H9 (cell line): Measurements from ENCODE around the gene F10. TPM values are rescaled to one million over a fixed set of nuclear protein-coding genes. Genes with fewer than 3 reads are reported as not detected.

Experiments used
- DNase-seq: peaks from one replicate; pipeline ENCODE4 v3.0.0-alpha.2; 2017
- H2AFZ ChIP-seq: one replicate; pipeline ENCODE4 v1.6.1; 2013; ENCODE audit warnings: mild to moderate bottlenecking, low read length, control low read depth, moderate library complexity
- H2AK5ac ChIP-seq: 2 replicates; pipeline ENCODE4 v1.6.1; 2013; ENCODE audit warnings: low read length, control low read depth, mixed read lengths; ENCODE audit not compliant: insufficient read length
- H2BK120ac ChIP-seq: one replicate; pipeline ENCODE4 v1.6.1; 2013; ENCODE audit warnings: low read depth, mild to moderate bottlenecking, low read length, control low read depth, inconsistent platforms; ENCODE audit not compliant: poor library complexity, severe bottlenecking
- H2BK12ac ChIP-seq: 2 replicates; pipeline ENCODE4 v1.6.1; 2013; ENCODE audit warnings: low read length, control low read depth, mixed read lengths, low read depth; ENCODE audit not compliant: insufficient read length
- H2BK15ac ChIP-seq: 2 replicates; pipeline ENCODE4 v1.6.1; 2013; ENCODE audit warnings: low read depth, low read length, control low read depth
- H2BK20ac ChIP-seq: one replicate; pipeline ENCODE4 v1.6.1; 2013; ENCODE audit warnings: low read depth, mild to moderate bottlenecking, low read length, control low read depth, inconsistent platforms; ENCODE audit not compliant: poor library complexity, severe bottlenecking
- H2BK5ac ChIP-seq: 2 replicates; pipeline ENCODE4 v1.6.1; 2013; ENCODE audit warnings: low read length, control low read depth, mixed read lengths; ENCODE audit not compliant: insufficient read length
- H3K14ac ChIP-seq: 2 replicates; pipeline ENCODE4 v1.6.1; 2013; ENCODE audit warnings: low read length, control low read depth; ENCODE audit not compliant: insufficient read depth
- H3K18ac ChIP-seq: 2 replicates; pipeline ENCODE4 v1.6.1; 2013; ENCODE audit warnings: low read depth, mild to moderate bottlenecking, mixed read lengths, low read length, control low read depth; ENCODE audit not compliant: insufficient read length
- H3K23ac ChIP-seq: 2 replicates; pipeline ENCODE4 v1.6.1; 2013; ENCODE audit warnings: low read length, control low read depth, mixed read lengths, low read depth; ENCODE audit not compliant: insufficient read length
- H3K23me2 ChIP-seq: 2 replicates; pipeline ENCODE4 v1.6.1; 2013; ENCODE audit warnings: low read depth, mild to moderate bottlenecking, mixed read lengths, low read length, control low read depth; ENCODE audit not compliant: insufficient read length, poor library complexity, severe bottlenecking
- H3K27ac ChIP-seq: 2 replicates; pipeline ENCODE4 v1.5.1; 2013; ENCODE audit warnings: low read length, control low read depth, mixed read lengths, low read depth; ENCODE audit not compliant: insufficient read length
- H3K27me3 ChIP-seq: 2 replicates; pipeline ENCODE4 v1.6.1; 2013; ENCODE audit warnings: low read length, control low read depth, inconsistent platforms; ENCODE audit not compliant: insufficient read depth
- H3K4ac ChIP-seq: 2 replicates; pipeline ENCODE4 v1.6.1; 2013; ENCODE audit warnings: low read depth, mild to moderate bottlenecking, control low read depth, inconsistent platforms, low read length, moderate library complexity
- H3K4me1 ChIP-seq: 2 replicates; pipeline ENCODE4 v1.6.1; 2013; ENCODE audit warnings: low read length, control low read depth, inconsistent platforms; ENCODE audit not compliant: insufficient read depth
- H3K4me2 ChIP-seq: 2 replicates; pipeline ENCODE4 v1.6.1; 2013; ENCODE audit warnings: low read length, control low read depth, mixed read lengths; ENCODE audit not compliant: insufficient read length, insufficient read depth
- H3K56ac ChIP-seq: 2 replicates; pipeline ENCODE4 v1.6.1; 2013; ENCODE audit warnings: low read depth, mild to moderate bottlenecking, mixed read lengths, low read length, control low read depth; ENCODE audit not compliant: insufficient read length
- H3K79me1 ChIP-seq: 2 replicates; pipeline ENCODE4 v1.6.1; 2013; ENCODE audit warnings: low read depth, mild to moderate bottlenecking, moderate library complexity, low read length, control low read depth, inconsistent platforms; ENCODE audit not compliant: insufficient read depth, poor library complexity, severe bottlenecking
- H3K79me2 ChIP-seq: 2 replicates; pipeline ENCODE4 v1.6.1; 2013; ENCODE audit warnings: low read length, control low read depth, inconsistent platforms; ENCODE audit not compliant: insufficient read depth
- H3K9ac ChIP-seq: 2 replicates; pipeline ENCODE4 v1.6.1; 2013; ENCODE audit warnings: low read length, control low read depth, mixed read lengths; ENCODE audit not compliant: insufficient read length; ENCODE audit errors: extremely low read depth
- H3K9me3 ChIP-seq: one replicate; pipeline ENCODE4 v1.6.1; 2013; ENCODE audit warnings: low read depth, low read length, inconsistent platforms; ENCODE audit not compliant: control insufficient read depth
- H3T11ph ChIP-seq: one replicate; pipeline ENCODE4 v1.6.1; 2013; ENCODE audit warnings: mild to moderate bottlenecking, low read length, control low read depth, inconsistent platforms
- H4K20me1 ChIP-seq: one replicate; pipeline ENCODE4 v1.6.1; 2013; ENCODE audit not compliant: control insufficient read depth, insufficient read length, insufficient read depth
- H4K5ac ChIP-seq: 2 replicates; pipeline ENCODE4 v1.6.1; 2013; ENCODE audit warnings: low read depth, mild to moderate bottlenecking, mixed read lengths, low read length, control low read depth; ENCODE audit not compliant: insufficient read length
- H4K8ac ChIP-seq: replicated peaks from 2 replicates; pipeline ENCODE4 v1.6.1; 2013; ENCODE audit warnings: low read length, control low read depth, mixed read lengths, low read depth; ENCODE audit not compliant: insufficient read length
- H4K91ac ChIP-seq: 2 replicates; pipeline ENCODE4 v1.6.1; 2013; ENCODE audit warnings: low read depth, mild to moderate bottlenecking, moderate library complexity, mixed read lengths, low read length, control low read depth; ENCODE audit not compliant: insufficient read length
- H3K27ac Mint-ChIP-seq, 3 experiments: 2 replicates in 2 of 3; 3 replicates in 1 of 3; pipeline ENCODE4 v1.8.0; 2020 to 2021; ENCODE audit warnings: mixed read lengths in 3 of 3, mild to moderate bottlenecking in 1 of 3, moderate library complexity in 1 of 3
- H3K27me3 Mint-ChIP-seq: 2 replicates; pipeline ENCODE4 v1.8.0; 2021; ENCODE audit warnings: low read depth, mild to moderate bottlenecking, moderate library complexity, mixed read lengths
- H3K36me3 Mint-ChIP-seq, 3 experiments: 2 replicates in 2 of 3; 3 replicates in 1 of 3; pipeline ENCODE4 v1.8.0; 2020 to 2021; ENCODE audit warnings: low read depth in 3 of 3, mixed read lengths in 3 of 3; ENCODE audit not compliant: insufficient read depth in 1 of 3
- H3K4me1 Mint-ChIP-seq, 2 experiments: 2 replicates each; pipeline ENCODE4 v1.8.0; 2020; ENCODE audit warnings: mixed read lengths in 2 of 2
- H3K4me3 Mint-ChIP-seq, 2 experiments: 2 replicates in 1 of 2; 3 replicates in 1 of 2; pipeline ENCODE4 v1.8.0; 2020 to 2021; ENCODE audit warnings: mild to moderate bottlenecking in 2 of 2, mixed read lengths in 2 of 2, moderate library complexity in 1 of 2
- H3K9me3 Mint-ChIP-seq, 2 experiments: 2 replicates in 1 of 2; 3 replicates in 1 of 2; pipeline ENCODE4 v1.8.0; 2020; ENCODE audit warnings: mild to moderate bottlenecking in 2 of 2, mixed read lengths in 2 of 2, moderate library complexity in 1 of 2
- WGBS: extraction: QIAGEN DNeasy Blood & Tissue Kit; methylation state at CpG from one replicate; pipeline ENCODE4 v1.1.7; 2013; ENCODE audit warnings: missing lambda C conversion rate, low lambda C conversion rate, mixed read lengths; ENCODE audit not compliant: insufficient read length; ENCODE audit errors: extremely low coverage; 5-methylcytosine and 5-hydroxymethylcytosine counted together
- total RNA-seq: library from RNA; stranded (reverse); gene quantifications from 2 replicates; pipeline ENCODE4 v1.2.1, GENCODE V29; 2021
- TF ChIP-seq, protein P1 (sequence below): fragments of 200-600 bp; sonication (generic); conservative IDR thresholded peaks from 3 replicates; pipeline ENCODE4 v1.8.0; 2021; ENCODE audit warnings: antibody characterized with exemption, mild to moderate bottlenecking

Gene F10
- total RNA-seq, 1 experiment from 2014 or later: 1.7 TPM

DNA sequence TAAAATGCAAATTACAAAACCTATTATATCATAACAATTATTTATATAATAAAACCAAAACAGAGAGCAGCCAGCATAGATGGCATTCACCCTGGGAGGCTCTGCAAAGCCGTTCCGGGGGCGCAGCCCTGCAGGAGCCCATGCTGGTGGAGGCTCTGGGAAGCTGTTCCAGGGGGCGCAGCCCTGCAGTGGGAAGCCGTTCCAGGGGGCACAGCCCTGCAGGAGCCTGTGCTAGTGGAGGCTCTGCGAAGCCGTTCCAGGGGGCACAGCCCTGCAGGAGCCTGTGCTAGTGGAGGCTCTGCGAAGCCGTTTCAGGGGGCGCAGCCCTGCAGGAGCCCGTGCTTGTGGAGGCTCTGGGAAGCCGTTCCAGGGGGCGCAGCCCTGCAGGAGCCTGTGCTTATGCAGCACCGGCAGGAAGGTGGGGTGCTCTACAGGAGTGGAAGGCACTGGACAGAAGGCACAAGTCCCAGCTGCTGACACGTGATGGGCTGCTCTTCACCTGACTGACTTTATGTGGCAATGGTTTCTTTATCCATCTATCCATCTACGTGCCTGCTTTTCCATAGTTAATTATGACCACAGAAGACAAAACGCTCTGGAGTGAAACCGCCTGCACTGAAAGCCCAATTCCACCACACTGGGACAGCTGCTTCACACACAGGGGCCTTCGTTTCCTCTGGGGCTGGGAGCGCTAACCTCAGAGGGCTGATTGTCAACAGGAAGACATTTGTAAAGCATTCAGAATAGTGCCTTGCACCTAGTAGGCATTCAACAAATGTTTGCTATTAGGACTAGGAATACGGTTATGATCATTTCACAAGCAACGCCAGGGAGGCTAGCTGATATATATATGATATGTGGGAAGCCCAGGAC, 62.2 kb downstream of the F10 start:
- TF ChIP-seq, protein P1, sequence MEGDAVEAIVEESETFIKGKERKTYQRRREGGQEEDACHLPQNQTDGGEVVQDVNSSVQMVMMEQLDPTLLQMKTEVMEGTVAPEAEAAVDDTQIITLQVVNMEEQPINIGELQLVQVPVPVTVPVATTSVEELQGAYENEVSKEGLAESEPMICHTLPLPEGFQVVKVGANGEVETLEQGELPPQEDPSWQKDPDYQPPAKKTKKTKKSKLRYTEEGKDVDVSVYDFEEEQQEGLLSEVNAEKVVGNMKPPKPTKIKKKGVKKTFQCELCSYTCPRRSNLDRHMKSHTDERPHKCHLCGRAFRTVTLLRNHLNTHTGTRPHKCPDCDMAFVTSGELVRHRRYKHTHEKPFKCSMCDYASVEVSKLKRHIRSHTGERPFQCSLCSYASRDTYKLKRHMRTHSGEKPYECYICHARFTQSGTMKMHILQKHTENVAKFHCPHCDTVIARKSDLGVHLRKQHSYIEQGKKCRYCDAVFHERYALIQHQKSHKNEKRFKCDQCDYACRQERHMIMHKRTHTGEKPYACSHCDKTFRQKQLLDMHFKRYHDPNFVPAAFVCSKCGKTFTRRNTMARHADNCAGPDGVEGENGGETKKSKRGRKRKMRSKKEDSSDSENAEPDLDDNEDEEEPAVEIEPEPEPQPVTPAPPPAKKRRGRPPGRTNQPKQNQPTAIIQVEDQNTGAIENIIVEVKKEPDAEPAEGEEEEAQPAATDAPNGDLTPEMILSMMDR: no peak
- no peaks in the 10 kb centered on the region for H3K4me1 ChIP-seq
- no peaks in the 10 kb centered on the region; the same call in 1 of the 2 replicates for H3K27me3 Mint-ChIP-seq
- no peak overlapping the region for H2BK15ac ChIP-seq
- H3K4me3 Mint-ChIP-seq: no peak overlapping the region
- no peak overlapping the region for H3K18ac ChIP-seq
- H3K9ac ChIP-seq: no peak overlapping the region
- no peak overlapping the region for H3K56ac ChIP-seq
- no peak overlapping the region for H4K5ac ChIP-seq
- peaks cover 3% of the 10 kb centered on the region for H3K79me1 ChIP-seq
- H3K27me3 ChIP-seq: no peaks in the 10 kb centered on the region
- no peak overlapping the region for H2AK5ac ChIP-seq
- no peaks in the 10 kb centered on the region for H3K79me2 ChIP-seq
- no peak overlapping the region for H2AFZ ChIP-seq
- no peaks in the 10 kb centered on the region for H3K9me3 Mint-ChIP-seq
- H3K9me3 ChIP-seq: no peaks in the 10 kb centered on the region
- no peak overlapping the region for H3K14ac ChIP-seq
- H2BK120ac ChIP-seq: no peak overlapping the region
- no peak overlapping the region for H3T11ph ChIP-seq
- H3K4me2 ChIP-seq: no peak overlapping the region
- no peak overlapping the region for H2BK5ac ChIP-seq
- no peak overlapping the region for H2BK12ac ChIP-seq
- WGBS: no CpG with 5 or more reads among the region's 22 CpGs
- no peaks in the 10 kb centered on the region for H4K20me1 ChIP-seq
- H3K27ac Mint-ChIP-seq: peak overlapping the region in 2 of 3 experiments; percentile 10 to 50; a peak in 2 of 7 replicates
- no peak overlapping the region for H2BK20ac ChIP-seq
- peaks cover 7 to 10% of the 10 kb centered on the region in 2 experiments for H3K4me1 Mint-ChIP-seq
- H3K36me3 Mint-ChIP-seq: peaks cover 35 to 83% (median 81%) of the 10 kb centered on the region in 3 experiments
- H3K27ac ChIP-seq: no peak overlapping the region
- no peak overlapping the region for H3K23ac ChIP-seq
- no peaks in the 10 kb centered on the region for H3K23me2 ChIP-seq
- H3K4ac ChIP-seq: no peak overlapping the region
- no peak for DNase-seq
- no peak overlapping the region for H4K8ac ChIP-seq
- H4K91ac ChIP-seq: no peak overlapping the region
